BLaER1 treated with 17β-estradiol and CSF1 and Interleukin-3, amounts not matched to agents 10 nM and 100 nM (cell line): ENCODE data around the gene OR13F1.
A peak's percentile ranks its signal among the peaks of the same experiment; 100 is the strongest.
"Not testable (repeated sequence)": the region's sequence is repeated elsewhere in the genome, so short reads cannot be mapped to it uniquely, and the experiment has no call there.

Source experiments
- H3K27ac ChIP-seq, 11 experiments: shearing (Covaris generic); formaldehyde crosslinking; 2 replicates each; pipeline ENCODE4 v1.8.1; 2022
- H3K27me3 ChIP-seq, 11 experiments: shearing (Covaris generic); formaldehyde crosslinking; 2 replicates each; pipeline ENCODE4 v1.8.1; 2022
- H3K36me3 ChIP-seq, 11 experiments: shearing (Covaris generic); formaldehyde crosslinking; 2 replicates each; pipeline ENCODE4 v1.8.1; 2022
- H3K4me1 ChIP-seq, 10 experiments: shearing (Covaris generic); formaldehyde crosslinking; 2 replicates each; pipeline ENCODE4 v1.8.1; 2022
- H3K4me2 ChIP-seq, 11 experiments: shearing (Covaris generic); formaldehyde crosslinking; 2 replicates each; pipeline ENCODE4 v1.8.1; 2022
- H3K4me3 ChIP-seq, 10 experiments: shearing (Covaris generic); formaldehyde crosslinking; 2 replicates each; pipeline ENCODE4 v1.8.1; 2022
- H3K9ac ChIP-seq, 11 experiments: shearing (Covaris generic); formaldehyde crosslinking; 2 replicates each; pipeline ENCODE4 v1.8.1; 2022
- H3K9me3 ChIP-seq, 11 experiments: shearing (Covaris generic); formaldehyde crosslinking; replicated peaks in 1 of 11; 2 replicates each; pipeline ENCODE4 v1.8.1; 2022
- H4K20me1 ChIP-seq, 11 experiments: shearing (Covaris generic); formaldehyde crosslinking; 2 replicates each; pipeline ENCODE4 v1.8.1; 2022
- Cebpa-rat ChIP-seq, 11 experiments: shearing (Covaris generic); IDR thresholded peaks; 2 replicates each; pipeline ENCODE4 v1.8.1; 2022

OR13F1 gene

DNA sequence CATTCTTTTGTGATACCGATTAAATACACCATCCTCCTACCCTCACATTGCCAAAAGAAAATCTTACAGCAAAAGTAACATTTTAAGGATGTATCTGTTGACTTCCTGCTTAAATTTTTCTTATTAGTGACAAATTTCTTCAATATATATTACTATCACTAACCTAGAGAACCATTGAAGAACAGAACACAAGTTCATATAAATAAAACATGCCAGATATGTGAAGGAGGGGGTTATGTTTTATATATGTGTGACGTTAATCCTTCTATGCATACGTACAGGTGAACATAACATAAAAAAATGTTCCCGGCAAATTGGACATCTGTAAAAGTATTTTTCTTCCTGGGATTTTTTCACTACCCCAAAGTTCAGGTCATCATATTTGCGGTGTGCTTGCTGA, at the start of gene OR13F1:
TSS of gene OR13F1 (plus strand) at position 301 of the 400 bp plus-strand sequence. CDS start at position 301, 0 bp downstream.
- Histone ChIP-seq H3K9me3 (no peaks in the 10 kb centered on the region), H4K20me1 (no peaks in the 10 kb centered on the region), H3K27ac (no peak within 1 kb of the TSS), H3K4me3 (no peak within 1 kb of the TSS), H3K27me3 (no peaks in the 10 kb centered on the region), H3K9ac (no peak within 1 kb of the TSS), H3K4me1 (no peaks in the 10 kb centered on the region), H3K36me3 (no peaks in the 10 kb centered on the region), H3K4me2 (no peak within 1 kb of the TSS)
- TF ChIP-seq Cebpa-rat (IDR thresholded peaks at IDR 0.05), result no peak

- TF ChIP-seq Cebpa-rat (IDR thresholded peaks at IDR 0.05), result no peak
- H3K9me3 ChIP-seq, result no peaks in the 10 kb centered on the region
- no peak overlapping the region for H3K27ac ChIP-seq
- no peak overlapping the region for H3K4me3 ChIP-seq
- H3K27me3 ChIP-seq, result no peaks in the 10 kb centered on the region
- peaks cover 0 to 22% (median 0%) of the 10 kb centered on the region in 10 experiments; a peak in 4 of 20 replicates for H3K4me1 ChIP-seq
- H3K36me3 ChIP-seq, result no peaks in the 10 kb centered on the region
- H4K20me1 ChIP-seq, result no peaks in the 10 kb centered on the region
- no peak overlapping the region for H3K9ac ChIP-seq
- peak overlapping the region in 2 of 11 experiments; percentile 36 to 51; a peak in 3 of 22 replicates for H3K4me2 ChIP-seq
Observed at GRCh38 chr9:104456831-104457230, 47.2 kb upstream of the OR13F1 start.

- Histone ChIP-seq H3K9me3 (peaks cover 0 to 10% (median 0%) of the 10 kb centered on the region in 11 experiments; a peak in 3 of 22 replicates), H3K4me2 (no peak overlapping the region), H4K20me1 (no peaks in the 10 kb centered on the region), H3K4me1 (0 out of 20 replicates have a peak, but pooled peaks cover 0 to 6% (median 0%) of the 10 kb centered on the region in 10 experiments), H3K27ac (no peak overlapping the region), H3K27me3 (no peaks in the 10 kb centered on the region), H3K36me3 (no peaks in the 10 kb centered on the region), H3K4me3 (no peak overlapping the region), H3K9ac (no peak overlapping the region)
- no peak for TF ChIP-seq Cebpa-rat (IDR thresholded peaks at IDR 0.05)
Observed at GRCh38 chr9:104463864-104464263, 40.2 kb upstream of the OR13F1 start.

DNA sequence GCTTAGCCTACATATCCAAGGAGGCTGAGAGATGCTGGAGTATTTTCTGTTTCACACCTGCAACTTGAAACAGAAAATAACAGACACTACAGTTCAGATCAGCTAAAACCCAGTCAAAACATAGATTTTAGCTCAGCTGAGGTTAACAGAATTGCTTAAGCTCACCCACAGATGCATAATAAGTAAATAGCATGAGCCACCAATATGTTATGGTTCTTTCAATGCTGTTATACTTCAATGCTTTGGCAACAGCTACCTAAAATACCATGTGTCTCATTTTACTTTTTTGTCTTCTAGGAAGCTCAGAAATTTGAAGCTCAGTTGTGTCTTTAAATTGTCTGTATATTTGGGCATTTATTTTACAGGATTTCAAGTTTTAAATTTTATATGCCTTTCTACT, 35.8 kb upstream of the OR13F1 start:
- Histone ChIP-seq H3K27me3 (no peaks in the 10 kb centered on the region), H4K20me1 (no peaks in the 10 kb centered on the region), H3K27ac (no peak overlapping the region), H3K4me1 (0 out of 20 replicates have a peak, but pooled peaks cover 0 to 6% (median 0%) of the 10 kb centered on the region in 10 experiments), H3K4me3 (no peak overlapping the region), H3K9me3 (peaks cover 0 to 10% (median 0%) of the 10 kb centered on the region in 11 experiments; a peak in 3 of 22 replicates), H3K36me3 (no peaks in the 10 kb centered on the region), H3K4me2 (no peak overlapping the region), H3K9ac (no peak overlapping the region)
- TF ChIP-seq Cebpa-rat (IDR thresholded peaks at IDR 0.05), result no peak

- no peak overlapping the region for H3K9ac ChIP-seq
- no peaks in the 10 kb centered on the region for H3K9me3 ChIP-seq
- H4K20me1 ChIP-seq, result no peaks in the 10 kb centered on the region
- H3K27me3 ChIP-seq, result no peaks in the 10 kb centered on the region
- TF ChIP-seq Cebpa-rat (IDR thresholded peaks at IDR 0.05), result no peak
- no peaks in the 10 kb centered on the region for H3K4me1 ChIP-seq
- no peak overlapping the region for H3K4me3 ChIP-seq
- H3K36me3 ChIP-seq, result no peaks in the 10 kb centered on the region
- no peak overlapping the region for H3K27ac ChIP-seq
- H3K4me2 ChIP-seq, result no peak overlapping the region
Observed at GRCh38 chr9:104482921-104483570, 21.0 kb upstream of the OR13F1 start.

- no peak overlapping the region for H3K9ac ChIP-seq
- no peak overlapping the region for H3K4me2 ChIP-seq
- no peak overlapping the region for H3K27ac ChIP-seq
- no peaks in the 10 kb centered on the region for H3K27me3 ChIP-seq
- no peak for TF ChIP-seq Cebpa-rat (IDR thresholded peaks at IDR 0.05)
- H4K20me1 ChIP-seq, result no peaks in the 10 kb centered on the region
- H3K36me3 ChIP-seq, result no peaks in the 10 kb centered on the region
- no peak overlapping the region for H3K4me3 ChIP-seq
- no peaks in the 10 kb centered on the region for H3K4me1 ChIP-seq
- H3K9me3 ChIP-seq, result peaks cover 0 to 6% (median 0%) of the 10 kb centered on the region in 11 experiments; a peak in 7 of 22 replicates
Observed at GRCh38 chr9:104485014-104485413, 19.0 kb upstream of the OR13F1 start.

DNA sequence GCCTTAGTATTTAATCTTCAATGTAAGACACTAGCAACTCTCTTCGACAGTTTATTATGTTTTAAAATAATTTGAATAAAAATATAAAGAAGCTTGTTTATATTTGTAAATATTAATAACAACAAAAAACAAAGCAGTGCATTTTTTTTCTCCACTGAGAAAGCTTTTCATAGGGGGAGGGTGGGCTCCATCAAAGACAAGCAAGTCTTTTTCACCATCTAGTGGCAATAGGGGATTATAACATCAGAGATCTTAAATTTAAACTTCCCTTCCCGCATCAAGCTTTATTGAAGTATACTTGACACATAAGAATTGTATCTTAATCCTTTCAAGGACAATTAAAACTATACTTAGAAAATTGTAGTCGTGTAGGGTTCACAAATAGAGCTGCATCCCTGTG, 9.3 kb upstream of the OR13F1 start:
- no peak overlapping the region for H3K27ac ChIP-seq
- no peaks in the 10 kb centered on the region for H3K27me3 ChIP-seq
- H3K9me3 ChIP-seq, result peaks cover 0 to 9% (median 6%) of the 10 kb centered on the region in 11 experiments; a peak in 10 of 22 replicates
- no peaks in the 10 kb centered on the region for H3K4me1 ChIP-seq
- no peaks in the 10 kb centered on the region for H3K36me3 ChIP-seq
- H3K4me2 ChIP-seq, result no peak overlapping the region
- H3K9ac ChIP-seq, result no peak overlapping the region
- no peak overlapping the region for H3K4me3 ChIP-seq
- TF ChIP-seq Cebpa-rat (IDR thresholded peaks at IDR 0.05), result no peak
- H4K20me1 ChIP-seq, result no peaks in the 10 kb centered on the region

DNA sequence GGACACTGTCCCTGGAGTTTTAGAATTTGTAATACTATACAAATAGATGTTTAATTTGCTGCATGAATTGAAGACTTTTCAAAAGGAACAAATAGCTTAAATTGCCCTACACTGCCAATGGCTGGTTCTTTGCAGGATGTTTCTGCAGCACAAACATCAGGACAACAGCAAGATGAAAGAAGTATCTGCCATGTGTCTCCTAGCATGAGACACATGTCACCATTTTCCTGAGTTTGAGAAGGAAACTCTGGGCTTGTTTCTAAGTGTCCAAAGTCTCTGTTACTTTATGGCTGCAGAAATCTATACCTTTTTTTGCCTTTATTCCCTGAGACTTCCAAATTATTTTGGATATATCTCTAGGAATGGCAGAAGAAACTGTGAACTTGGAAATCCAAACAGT, 623 bp upstream of the OR13F1 start:
- Histone ChIP-seq H3K27ac (no peak overlapping the region), H3K4me3 (no peak overlapping the region), H3K36me3 (no peaks in the 10 kb centered on the region), H3K4me2 (no peak overlapping the region), H3K4me1 (no peaks in the 10 kb centered on the region), H4K20me1 (no peaks in the 10 kb centered on the region), H3K27me3 (no peaks in the 10 kb centered on the region), H3K9me3 (no peaks in the 10 kb centered on the region), H3K9ac (no peak overlapping the region)
- no peak for TF ChIP-seq Cebpa-rat (IDR thresholded peaks at IDR 0.05)

DNA sequence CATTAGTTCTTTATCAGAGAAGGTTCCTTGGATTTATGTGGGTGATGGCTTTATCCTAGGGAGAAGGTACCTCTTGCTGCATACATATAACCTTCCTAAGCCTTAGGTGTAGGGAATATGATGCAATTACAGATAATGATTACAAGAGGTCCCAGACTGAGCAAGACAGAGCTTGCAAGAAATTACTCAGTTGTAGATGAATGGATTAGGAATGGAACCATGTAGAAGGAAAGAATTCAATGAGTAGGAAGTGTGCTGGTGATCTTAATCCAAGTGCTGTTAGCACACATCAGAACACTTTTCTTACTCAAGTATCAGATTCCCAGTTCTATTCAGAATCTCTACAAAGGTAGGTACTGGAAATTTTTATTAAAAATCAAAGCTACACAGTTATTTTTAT, 2.5 kb downstream of the OR13F1 start:
- Histone ChIP-seq H3K4me2 (no peak overlapping the region), H3K9ac (no peak overlapping the region), H3K36me3 (no peaks in the 10 kb centered on the region), H3K27me3 (no peaks in the 10 kb centered on the region), H3K4me3 (no peak overlapping the region), H4K20me1 (no peaks in the 10 kb centered on the region), H3K9me3 (no peaks in the 10 kb centered on the region), H3K27ac (no peak overlapping the region), H3K4me1 (no peaks in the 10 kb centered on the region)
- no peak for TF ChIP-seq Cebpa-rat (IDR thresholded peaks at IDR 0.05)

GRCh38 chr9:104514901-104515300, 10.8 kb downstream of the OR13F1 start:
- Histone ChIP-seq H4K20me1 (no peaks in the 10 kb centered on the region), H3K27ac (no peak overlapping the region), H3K27me3 (no peaks in the 10 kb centered on the region), H3K36me3 (no peaks in the 10 kb centered on the region), H3K4me1 (no peaks in the 10 kb centered on the region), H3K4me2 (no peak overlapping the region), H3K9ac (no peak overlapping the region), H3K9me3 (no peaks in the 10 kb centered on the region), H3K4me3 (no peak overlapping the region)
- TF ChIP-seq Cebpa-rat (IDR thresholded peaks at IDR 0.05), result no peak

DNA sequence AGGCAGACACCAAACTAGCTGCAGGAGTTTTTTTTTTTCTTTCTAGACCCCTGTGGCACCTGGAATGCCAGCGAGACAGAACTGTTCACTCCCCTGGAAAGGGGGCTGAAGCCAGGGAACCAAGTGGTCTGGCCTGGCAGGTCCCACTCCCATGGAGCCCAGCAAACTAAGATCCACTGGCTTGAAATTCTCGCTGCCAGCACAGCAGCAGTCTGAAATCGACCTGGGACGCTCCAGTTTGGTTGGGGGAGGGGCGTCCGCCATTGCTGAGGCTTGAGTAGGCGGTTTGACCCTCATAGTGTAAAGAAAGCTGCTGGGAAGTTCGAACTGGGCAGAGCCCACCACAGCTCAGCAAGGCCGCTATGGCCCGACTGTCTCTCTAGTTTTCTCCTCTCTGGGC, 16.2 kb downstream of the OR13F1 start:
- not testable (repeated sequence) for H3K9ac ChIP-seq, H3K4me1 ChIP-seq, H3K27ac ChIP-seq, H4K20me1 ChIP-seq, H3K4me2 ChIP-seq, H3K4me3 ChIP-seq, H3K27me3 ChIP-seq, H3K36me3 ChIP-seq
- H3K9me3 ChIP-seq, result peaks cover 9 to 15% (median 9%) of the 10 kb centered on the region in 11 experiments; a peak in 18 of 22 replicates
